H9 (cell line): ENCODE data around the gene CKM. TPM values are rescaled to one million over a fixed set of nuclear protein-coding genes. Genes with fewer than 3 reads are reported as not detected.

Experiments
- DNase-seq: peaks from one replicate; pipeline ENCODE4 v3.0.0-alpha.2; 2017
- H2AFZ ChIP-seq: one replicate; pipeline ENCODE4 v1.6.1; 2013; ENCODE audit warnings: mild to moderate bottlenecking, low read length, control low read depth, moderate library complexity
- H2AK5ac ChIP-seq: 2 replicates; pipeline ENCODE4 v1.6.1; 2013; ENCODE audit warnings: low read length, control low read depth, mixed read lengths; ENCODE audit not compliant: insufficient read length
- H2BK120ac ChIP-seq: one replicate; pipeline ENCODE4 v1.6.1; 2013; ENCODE audit warnings: low read depth, mild to moderate bottlenecking, low read length, control low read depth, inconsistent platforms; ENCODE audit not compliant: poor library complexity, severe bottlenecking
- H2BK12ac ChIP-seq: 2 replicates; pipeline ENCODE4 v1.6.1; 2013; ENCODE audit warnings: low read length, control low read depth, mixed read lengths, low read depth; ENCODE audit not compliant: insufficient read length
- H2BK15ac ChIP-seq: 2 replicates; pipeline ENCODE4 v1.6.1; 2013; ENCODE audit warnings: low read depth, low read length, control low read depth
- H2BK20ac ChIP-seq: one replicate; pipeline ENCODE4 v1.6.1; 2013; ENCODE audit warnings: low read depth, mild to moderate bottlenecking, low read length, control low read depth, inconsistent platforms; ENCODE audit not compliant: poor library complexity, severe bottlenecking
- H2BK5ac ChIP-seq: 2 replicates; pipeline ENCODE4 v1.6.1; 2013; ENCODE audit warnings: low read length, control low read depth, mixed read lengths; ENCODE audit not compliant: insufficient read length
- H3K14ac ChIP-seq: 2 replicates; pipeline ENCODE4 v1.6.1; 2013; ENCODE audit warnings: low read length, control low read depth; ENCODE audit not compliant: insufficient read depth
- H3K18ac ChIP-seq: 2 replicates; pipeline ENCODE4 v1.6.1; 2013; ENCODE audit warnings: low read depth, mild to moderate bottlenecking, mixed read lengths, low read length, control low read depth; ENCODE audit not compliant: insufficient read length
- H3K23ac ChIP-seq: 2 replicates; pipeline ENCODE4 v1.6.1; 2013; ENCODE audit warnings: low read length, control low read depth, mixed read lengths, low read depth; ENCODE audit not compliant: insufficient read length
- H3K23me2 ChIP-seq: 2 replicates; pipeline ENCODE4 v1.6.1; 2013; ENCODE audit warnings: low read depth, mild to moderate bottlenecking, mixed read lengths, low read length, control low read depth; ENCODE audit not compliant: insufficient read length, poor library complexity, severe bottlenecking
- H3K27ac ChIP-seq: 2 replicates; pipeline ENCODE4 v1.5.1; 2013; ENCODE audit warnings: low read length, control low read depth, mixed read lengths, low read depth; ENCODE audit not compliant: insufficient read length
- H3K27me3 ChIP-seq: 2 replicates; pipeline ENCODE4 v1.6.1; 2013; ENCODE audit warnings: low read length, control low read depth, inconsistent platforms; ENCODE audit not compliant: insufficient read depth
- H3K4ac ChIP-seq: 2 replicates; pipeline ENCODE4 v1.6.1; 2013; ENCODE audit warnings: low read depth, mild to moderate bottlenecking, control low read depth, inconsistent platforms, low read length, moderate library complexity
- H3K4me1 ChIP-seq: 2 replicates; pipeline ENCODE4 v1.6.1; 2013; ENCODE audit warnings: low read length, control low read depth, inconsistent platforms; ENCODE audit not compliant: insufficient read depth
- H3K4me2 ChIP-seq: 2 replicates; pipeline ENCODE4 v1.6.1; 2013; ENCODE audit warnings: low read length, control low read depth, mixed read lengths; ENCODE audit not compliant: insufficient read length, insufficient read depth
- H3K56ac ChIP-seq: 2 replicates; pipeline ENCODE4 v1.6.1; 2013; ENCODE audit warnings: low read depth, mild to moderate bottlenecking, mixed read lengths, low read length, control low read depth; ENCODE audit not compliant: insufficient read length
- H3K79me1 ChIP-seq: 2 replicates; pipeline ENCODE4 v1.6.1; 2013; ENCODE audit warnings: low read depth, mild to moderate bottlenecking, moderate library complexity, low read length, control low read depth, inconsistent platforms; ENCODE audit not compliant: insufficient read depth, poor library complexity, severe bottlenecking
- H3K79me2 ChIP-seq: 2 replicates; pipeline ENCODE4 v1.6.1; 2013; ENCODE audit warnings: low read length, control low read depth, inconsistent platforms; ENCODE audit not compliant: insufficient read depth
- H3K9ac ChIP-seq: 2 replicates; pipeline ENCODE4 v1.6.1; 2013; ENCODE audit warnings: low read length, control low read depth, mixed read lengths; ENCODE audit not compliant: insufficient read length; ENCODE audit errors: extremely low read depth
- H3K9me3 ChIP-seq: one replicate; pipeline ENCODE4 v1.6.1; 2013; ENCODE audit warnings: low read depth, low read length, inconsistent platforms; ENCODE audit not compliant: control insufficient read depth
- H3T11ph ChIP-seq: one replicate; pipeline ENCODE4 v1.6.1; 2013; ENCODE audit warnings: mild to moderate bottlenecking, low read length, control low read depth, inconsistent platforms
- H4K20me1 ChIP-seq: one replicate; pipeline ENCODE4 v1.6.1; 2013; ENCODE audit not compliant: control insufficient read depth, insufficient read length, insufficient read depth
- H4K5ac ChIP-seq: 2 replicates; pipeline ENCODE4 v1.6.1; 2013; ENCODE audit warnings: low read depth, mild to moderate bottlenecking, mixed read lengths, low read length, control low read depth; ENCODE audit not compliant: insufficient read length
- H4K8ac ChIP-seq: replicated peaks from 2 replicates; pipeline ENCODE4 v1.6.1; 2013; ENCODE audit warnings: low read length, control low read depth, mixed read lengths, low read depth; ENCODE audit not compliant: insufficient read length
- H4K91ac ChIP-seq: 2 replicates; pipeline ENCODE4 v1.6.1; 2013; ENCODE audit warnings: low read depth, mild to moderate bottlenecking, moderate library complexity, mixed read lengths, low read length, control low read depth; ENCODE audit not compliant: insufficient read length
- H3K27ac Mint-ChIP-seq, 3 experiments: 2 replicates in 2 of 3; 3 replicates in 1 of 3; pipeline ENCODE4 v1.8.0; 2020 to 2021; ENCODE audit warnings: mixed read lengths in 3 of 3, mild to moderate bottlenecking in 1 of 3, moderate library complexity in 1 of 3
- H3K27me3 Mint-ChIP-seq: 2 replicates; pipeline ENCODE4 v1.8.0; 2021; ENCODE audit warnings: low read depth, mild to moderate bottlenecking, moderate library complexity, mixed read lengths
- H3K36me3 Mint-ChIP-seq, 3 experiments: 2 replicates in 2 of 3; 3 replicates in 1 of 3; pipeline ENCODE4 v1.8.0; 2020 to 2021; ENCODE audit warnings: low read depth in 3 of 3, mixed read lengths in 3 of 3; ENCODE audit not compliant: insufficient read depth in 1 of 3
- H3K4me1 Mint-ChIP-seq, 2 experiments: 2 replicates each; pipeline ENCODE4 v1.8.0; 2020; ENCODE audit warnings: mixed read lengths in 2 of 2
- H3K4me3 Mint-ChIP-seq, 2 experiments: 2 replicates in 1 of 2; 3 replicates in 1 of 2; pipeline ENCODE4 v1.8.0; 2020 to 2021; ENCODE audit warnings: mild to moderate bottlenecking in 2 of 2, mixed read lengths in 2 of 2, moderate library complexity in 1 of 2
- H3K9me3 Mint-ChIP-seq, 2 experiments: 2 replicates in 1 of 2; 3 replicates in 1 of 2; pipeline ENCODE4 v1.8.0; 2020; ENCODE audit warnings: mild to moderate bottlenecking in 2 of 2, mixed read lengths in 2 of 2, moderate library complexity in 1 of 2
- CTCF ChIP-seq: fragments of 200-600 bp; sonication (generic); conservative IDR thresholded peaks from 3 replicates; pipeline ENCODE4 v1.8.0; 2021; ENCODE audit warnings: antibody characterized with exemption, mild to moderate bottlenecking
- WGBS: extraction: QIAGEN DNeasy Blood & Tissue Kit; methylation state at CpG from one replicate; pipeline ENCODE4 v1.1.7; 2013; ENCODE audit warnings: missing lambda C conversion rate, low lambda C conversion rate, mixed read lengths; ENCODE audit not compliant: insufficient read length; ENCODE audit errors: extremely low coverage; 5-methylcytosine and 5-hydroxymethylcytosine counted together
- total RNA-seq: library from RNA; stranded (reverse); gene quantifications from 2 replicates; pipeline ENCODE4 v1.2.1, GENCODE V29; 2021

CKM gene
- total RNA-seq, 1 experiment from 2014 or later: not detected

DNA sequence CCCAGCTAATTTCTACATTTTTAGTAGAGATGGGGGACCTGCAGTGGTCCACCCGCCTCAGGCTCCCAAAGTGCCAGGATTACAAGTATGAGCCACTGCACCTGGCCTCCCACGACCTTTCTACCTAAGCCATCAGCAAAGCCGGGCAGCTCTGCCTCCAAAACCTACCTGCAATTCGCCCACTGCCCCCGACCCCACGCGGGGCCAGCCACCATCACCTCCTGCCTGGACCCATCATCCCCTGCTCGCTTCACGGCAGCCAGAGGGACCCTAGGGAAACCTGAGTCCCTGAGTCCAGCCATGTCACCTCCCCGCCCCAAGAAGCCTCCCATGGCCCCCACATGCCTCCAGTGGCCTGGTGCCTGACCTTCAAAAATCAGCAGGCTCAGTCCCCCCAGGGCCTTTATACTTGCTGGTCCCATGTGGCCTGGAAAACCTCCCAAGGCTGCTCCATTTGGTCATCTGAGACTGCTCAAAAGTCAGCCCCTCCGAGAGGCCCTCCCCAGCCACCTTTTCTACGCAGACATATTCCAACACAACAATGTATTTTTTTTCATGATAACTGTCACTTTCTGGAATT lies 35.6 kb upstream of the CKM start:
- no peaks in the 10 kb centered on the region for H3K79me1 ChIP-seq
- H4K91ac ChIP-seq: no peak overlapping the region
- no peaks in the 10 kb centered on the region for H3K4me1 Mint-ChIP-seq
- no peak overlapping the region for H4K5ac ChIP-seq
- peaks cover 62 to 89% (median 87%) of the 10 kb centered on the region in 3 experiments for H3K36me3 Mint-ChIP-seq
- TF ChIP-seq CTCF: no peak
- H3K14ac ChIP-seq: no peak overlapping the region
- H3K56ac ChIP-seq: no peak overlapping the region
- H4K20me1 ChIP-seq: no peaks in the 10 kb centered on the region
- H4K8ac ChIP-seq: no peak overlapping the region
- no peak overlapping the region for H2BK120ac ChIP-seq
- H3K27me3 Mint-ChIP-seq: no peaks in the 10 kb centered on the region; the same call in 1 of the 2 replicates
- no peak overlapping the region; a peak in 2 of 7 replicates for H3K27ac Mint-ChIP-seq
- WGBS: no CpG with 5 or more reads among the region's 12 CpGs
- H3K9ac ChIP-seq: no peak overlapping the region
- no peak overlapping the region for H3K4me3 Mint-ChIP-seq
- H3T11ph ChIP-seq: no peak overlapping the region
- no peak overlapping the region for H3K18ac ChIP-seq
- no peak overlapping the region for H2AK5ac ChIP-seq
- H3K4me1 ChIP-seq: no peaks in the 10 kb centered on the region
- H3K4ac ChIP-seq: no peak overlapping the region
- no peaks in the 10 kb centered on the region for H3K9me3 ChIP-seq
- no peak overlapping the region for H2BK20ac ChIP-seq
- H2BK15ac ChIP-seq: no peak overlapping the region
- no peaks in the 10 kb centered on the region for H3K79me2 ChIP-seq
- H3K23me2 ChIP-seq: no peaks in the 10 kb centered on the region
- H2BK12ac ChIP-seq: no peak overlapping the region
- H3K4me2 ChIP-seq: no peak overlapping the region
- H3K9me3 Mint-ChIP-seq: no peaks in the 10 kb centered on the region
- H2AFZ ChIP-seq: no peak overlapping the region
- H3K27ac ChIP-seq: no peak overlapping the region
- DNase-seq: no peak
- no peak overlapping the region for H2BK5ac ChIP-seq
- no peak overlapping the region for H3K23ac ChIP-seq
- H3K27me3 ChIP-seq: no peaks in the 10 kb centered on the region
